PC-3 (cell line): ENCODE measurements around the gene CNTFR.

Experiments used
- EZH2 ChIP-seq: fragments of 300-600 bp; sonication (generic); IDR thresholded peaks from one replicate; pipeline ENCODE4 v1.6.1; 2017; ENCODE audit warnings: antibody characterized with exemption, mild to moderate bottlenecking, low read length; ENCODE audit not compliant: unreplicated experiment
- EZH2phosphoT487 ChIP-seq: fragments of 300-600 bp; sonication (generic); IDR thresholded peaks from 2 replicates; pipeline ENCODE4 v1.6.1; 2018; ENCODE audit warnings: mild to moderate bottlenecking, antibody characterized with exemption, low read length, borderline replicate concordance
- TF ChIP-seq, protein P1 (sequence below): fragments of 300-600 bp; sonication (generic); conservative IDR thresholded peaks from 2 replicates; pipeline ENCODE4 v1.5.1; 2017; ENCODE audit warnings: antibody characterized with exemption, low read depth, mild to moderate bottlenecking, low read length

- TF ChIP-seq, protein P1, sequence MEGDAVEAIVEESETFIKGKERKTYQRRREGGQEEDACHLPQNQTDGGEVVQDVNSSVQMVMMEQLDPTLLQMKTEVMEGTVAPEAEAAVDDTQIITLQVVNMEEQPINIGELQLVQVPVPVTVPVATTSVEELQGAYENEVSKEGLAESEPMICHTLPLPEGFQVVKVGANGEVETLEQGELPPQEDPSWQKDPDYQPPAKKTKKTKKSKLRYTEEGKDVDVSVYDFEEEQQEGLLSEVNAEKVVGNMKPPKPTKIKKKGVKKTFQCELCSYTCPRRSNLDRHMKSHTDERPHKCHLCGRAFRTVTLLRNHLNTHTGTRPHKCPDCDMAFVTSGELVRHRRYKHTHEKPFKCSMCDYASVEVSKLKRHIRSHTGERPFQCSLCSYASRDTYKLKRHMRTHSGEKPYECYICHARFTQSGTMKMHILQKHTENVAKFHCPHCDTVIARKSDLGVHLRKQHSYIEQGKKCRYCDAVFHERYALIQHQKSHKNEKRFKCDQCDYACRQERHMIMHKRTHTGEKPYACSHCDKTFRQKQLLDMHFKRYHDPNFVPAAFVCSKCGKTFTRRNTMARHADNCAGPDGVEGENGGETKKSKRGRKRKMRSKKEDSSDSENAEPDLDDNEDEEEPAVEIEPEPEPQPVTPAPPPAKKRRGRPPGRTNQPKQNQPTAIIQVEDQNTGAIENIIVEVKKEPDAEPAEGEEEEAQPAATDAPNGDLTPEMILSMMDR: no peak
- TF ChIP-seq EZH2phosphoT487 (no peak), EZH2 (no peak)
Observed at GRCh38 chr9:34555500-34555899, 34.0 kb downstream of the CNTFR start.
